OCI-M1 (cell line): ENCODE data around the gene MAP2K2.
"Not testable (repeated sequence)": the region's sequence is repeated elsewhere in the genome, so short reads cannot be mapped to it uniquely, and the experiment has no call there.

Source experiments
- DNase-seq: peaks from one replicate; lab custom pipeline; 2025; lab: John Stamatoyannopoulos, UW

Gene MAP2K2

DNA sequence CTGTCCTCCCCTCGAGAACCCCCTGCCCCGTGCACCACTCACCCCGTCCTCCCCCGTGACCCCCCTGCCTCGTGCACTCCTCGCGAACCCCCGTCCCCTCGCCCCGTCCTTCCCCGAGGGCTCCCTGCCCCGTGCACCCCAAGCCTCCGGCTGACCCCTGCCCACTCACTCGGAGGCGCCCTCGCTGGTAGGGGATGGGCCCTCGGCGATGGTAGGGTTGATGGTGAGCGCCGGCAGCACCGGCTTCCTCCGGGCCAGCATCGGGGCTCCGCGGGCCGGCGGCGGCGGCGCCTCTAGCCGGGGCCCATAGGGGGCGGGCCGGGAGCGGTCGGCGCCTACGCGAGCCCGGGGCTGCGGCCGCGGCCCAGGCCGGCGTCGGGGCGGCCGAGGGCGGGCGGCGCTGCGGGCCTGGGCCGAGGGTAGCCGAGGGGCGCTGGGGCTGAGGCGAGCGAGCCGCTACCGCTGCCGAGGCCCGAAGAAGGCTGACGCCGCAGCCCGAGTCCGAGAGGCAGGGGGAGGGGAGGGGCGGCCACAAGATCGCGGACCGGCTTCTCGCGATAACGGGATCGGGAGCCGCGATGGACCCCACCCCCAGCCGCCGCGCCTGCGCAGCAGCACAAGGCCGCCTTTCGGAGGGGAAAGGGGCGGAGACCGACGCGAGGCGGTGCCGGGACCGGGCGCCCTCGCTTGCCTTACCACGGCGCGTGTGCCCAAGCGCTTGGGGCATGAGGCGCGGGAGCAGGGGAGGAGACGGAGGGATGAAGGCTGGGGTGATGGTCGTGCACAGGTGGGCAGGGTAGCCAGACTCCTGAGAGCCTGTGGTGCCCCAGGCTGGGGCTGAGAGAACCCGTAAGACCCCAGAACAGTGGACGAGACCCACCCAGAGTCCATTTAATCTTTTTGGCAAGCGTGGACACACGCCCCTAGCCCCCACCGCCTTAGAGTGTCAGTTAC lies at the start of gene MAP2K2:
MAP2K2 (minus strand) TSS at position 508 of the 954 bp plus-strand sequence; CDS start at position 261, 247 bp downstream.
- DNase-seq = peak; percentile 91

- peak; percentile 43 for DNase-seq
These were observed 49.0 kb upstream of the MAP2K2 start for GRCh38 chr19:4172861-4173473.

GRCh38 chr19:4171676-4172075 lies 47.8 kb upstream of the MAP2K2 start:
- DNase-seq = no peak

DNA sequence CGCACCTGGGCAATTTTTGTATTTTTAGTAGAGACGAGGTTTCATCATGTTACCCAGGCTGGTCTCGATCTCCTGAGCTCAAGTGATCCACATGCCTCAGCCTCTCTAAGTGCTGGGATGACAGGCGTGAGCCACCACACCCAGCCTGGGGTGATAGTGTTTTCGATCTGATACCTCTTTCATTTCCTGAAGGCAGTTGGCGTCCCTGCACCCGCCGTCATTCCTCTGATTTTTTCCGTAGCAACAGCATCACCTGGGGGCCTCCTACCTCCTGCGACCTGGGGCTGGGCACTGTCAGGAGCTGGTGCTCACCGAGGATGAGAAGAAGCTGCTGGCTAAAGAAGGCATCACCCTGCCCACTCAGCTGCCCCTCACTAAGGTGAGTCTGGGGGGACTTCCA lies 40.3 kb upstream of the MAP2K2 start:
- DNase-seq = no peak

- DNase-seq = no peak
These were observed 37.6 kb upstream of the MAP2K2 start for GRCh38 chr19:4161415-4162077.

- not testable (repeated sequence) for DNase-seq
These were observed 34.0 kb upstream of the MAP2K2 start for GRCh38 chr19:4157971-4158370.

GRCh38 chr19:4157164-4157563 lies 33.2 kb upstream of the MAP2K2 start:
- DNase-seq = no peak

DNA sequence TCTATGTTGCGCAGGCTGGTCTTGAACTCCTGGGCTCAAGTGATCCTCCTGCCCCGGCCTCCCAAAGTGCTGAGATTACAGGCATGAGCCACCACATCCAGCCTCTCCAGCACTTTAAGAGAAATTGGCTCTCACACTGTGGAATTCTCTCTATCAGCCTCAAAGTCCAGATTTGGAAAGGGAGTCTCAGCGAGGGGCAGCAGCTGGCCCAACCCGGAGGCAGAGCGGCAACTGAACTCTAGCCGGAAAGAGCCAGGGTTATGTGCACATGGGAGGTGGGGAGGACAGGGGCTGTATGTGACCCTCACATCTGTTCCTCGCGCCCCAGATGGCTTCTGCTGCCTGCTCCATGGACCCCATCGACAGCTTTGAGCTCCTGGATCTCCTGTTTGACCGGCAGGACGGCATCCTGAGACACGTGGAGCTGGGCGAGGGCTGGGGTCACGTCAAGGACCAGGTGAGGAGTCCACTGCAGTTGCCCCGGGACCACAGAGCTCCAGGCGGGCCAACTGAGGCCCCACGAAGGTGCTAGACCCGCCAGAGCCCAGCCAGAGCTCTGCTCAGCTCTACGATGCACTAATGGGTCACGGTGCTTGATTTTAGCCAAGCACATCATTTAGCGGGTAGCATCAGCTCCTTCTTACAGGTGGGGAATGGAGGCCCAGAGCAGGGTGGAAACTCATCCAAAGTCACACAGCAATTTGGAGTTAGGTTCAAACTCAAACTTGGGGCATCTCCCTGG lies 30.8 kb upstream of the MAP2K2 start:
- DNase-seq = no peak

GRCh38 chr19:4152241-4152998 lies 28.5 kb upstream of the MAP2K2 start:
- DNase-seq = no peak

- no peak for DNase-seq
These were observed 27.7 kb upstream of the MAP2K2 start for GRCh38 chr19:4151623-4152022.

- no peak for DNase-seq
These were observed 25.8 kb upstream of the MAP2K2 start for GRCh38 chr19:4149518-4150288.

DNA sequence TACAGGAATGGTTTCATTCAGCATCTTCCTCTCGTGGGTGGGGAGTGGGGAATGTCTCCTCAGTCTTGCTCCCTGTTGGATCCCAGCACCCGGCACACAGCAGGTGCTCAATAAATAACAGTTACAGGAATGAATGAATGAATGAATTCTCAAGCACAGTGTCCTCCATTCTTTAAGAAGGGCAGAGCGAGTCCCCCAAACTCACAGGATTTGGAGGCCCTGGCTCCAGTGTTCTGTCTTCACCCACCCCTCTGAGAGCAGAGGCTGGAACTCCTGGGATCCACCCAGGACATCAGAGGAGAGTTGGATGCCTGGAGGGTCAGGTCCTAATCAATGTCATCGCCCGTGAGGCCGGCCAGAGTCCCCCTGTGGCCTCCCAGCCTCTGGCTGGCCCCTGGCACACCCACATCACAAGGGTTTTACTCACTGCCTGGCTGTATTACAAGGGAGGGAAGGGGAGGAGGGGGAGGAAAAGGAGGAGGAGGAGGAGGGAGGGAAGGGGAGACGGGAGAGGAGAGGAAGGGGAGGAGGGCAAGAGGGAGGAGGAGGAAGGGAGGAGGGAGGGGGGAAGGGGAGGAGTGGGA lies 20.8 kb upstream of the MAP2K2 start:
- DNase-seq = peak; percentile 70

DNA sequence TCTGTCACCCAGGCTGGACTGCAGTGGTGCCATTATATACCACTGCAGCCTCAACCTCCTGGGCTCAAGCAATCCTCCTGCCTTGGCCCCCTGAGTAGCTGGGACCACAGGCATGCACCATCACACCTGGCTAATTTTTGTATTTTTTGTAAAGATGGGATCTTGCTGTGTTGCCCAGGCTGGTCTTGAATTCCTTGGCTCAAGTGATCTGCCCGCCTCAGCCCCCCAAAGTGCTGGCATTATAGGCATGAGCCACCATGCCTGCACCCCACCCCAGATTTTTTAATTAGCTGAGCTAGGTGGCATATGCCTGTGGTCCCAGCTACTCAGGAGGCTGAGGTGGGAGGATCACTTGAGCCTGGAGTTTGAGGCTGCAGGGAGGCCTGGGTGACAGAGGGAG lies 19.0 kb upstream of the MAP2K2 start:
- not testable (repeated sequence) for DNase-seq

- peak; percentile 64 for DNase-seq
These were observed 16.4 kb upstream of the MAP2K2 start for GRCh38 chr19:4140237-4140711.

GRCh38 chr19:4139614-4140236 lies 15.8 kb upstream of the MAP2K2 start:
- peak; percentile 81 for DNase-seq

DNA sequence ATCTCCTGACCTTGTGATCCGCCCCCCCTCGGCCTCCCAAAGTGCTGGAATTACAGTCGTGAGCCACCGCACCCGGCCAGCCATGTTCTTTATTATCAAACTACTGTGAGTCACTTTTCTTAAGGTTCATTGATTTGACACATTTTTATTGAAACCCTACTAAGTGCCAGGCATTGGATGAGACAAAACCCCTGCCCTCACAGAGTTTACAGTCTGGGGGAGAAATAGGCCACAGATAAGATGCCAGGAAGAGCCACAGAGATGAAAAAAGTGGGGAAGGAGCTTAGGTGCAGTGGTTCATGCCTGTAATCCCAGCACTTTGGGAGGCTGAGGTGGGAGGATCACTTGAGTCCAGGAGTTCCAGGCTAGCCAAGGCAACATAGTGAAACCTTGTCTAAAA lies 14.5 kb upstream of the MAP2K2 start:
- no peak for DNase-seq

DNA sequence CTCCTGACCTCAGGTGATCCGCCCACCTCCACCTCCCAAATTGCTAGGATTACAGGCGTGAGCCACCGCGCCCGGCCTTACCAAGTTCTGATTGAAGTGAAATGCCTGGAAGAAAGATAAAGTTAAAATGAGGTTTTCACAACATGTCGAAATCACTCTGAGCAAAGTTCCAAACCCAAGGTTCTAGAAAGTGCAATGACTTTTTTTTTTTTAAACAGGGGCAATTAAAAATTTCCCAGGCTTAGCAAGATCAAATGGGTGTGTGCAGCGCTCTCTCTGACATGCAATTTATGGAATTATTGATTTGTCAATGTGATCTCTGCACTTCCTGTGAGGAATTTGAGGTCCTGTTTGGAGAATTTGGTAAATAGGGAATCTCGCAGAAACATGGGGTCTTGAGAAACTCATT lies 12.8 kb upstream of the MAP2K2 start:
- DNase-seq = no peak

DNA sequence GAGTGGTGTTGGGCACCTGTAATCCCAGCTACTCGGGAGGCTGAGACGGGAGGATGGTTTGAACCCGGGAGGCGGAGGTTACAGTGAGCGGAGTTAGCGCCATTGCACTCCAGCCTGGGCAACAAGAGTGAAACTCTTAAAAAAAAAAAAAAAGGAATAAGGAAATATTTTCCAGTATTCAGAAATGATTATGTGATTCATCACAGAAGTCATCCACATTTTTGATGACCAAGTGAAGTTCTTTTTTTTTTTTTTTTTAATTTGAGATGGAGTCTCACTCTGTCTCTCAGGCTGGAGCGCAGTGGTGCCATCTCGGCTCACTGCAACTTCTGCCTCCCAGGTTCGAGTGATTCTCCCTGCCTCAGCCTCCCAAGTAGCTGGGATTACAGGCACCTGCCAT lies 11.5 kb upstream of the MAP2K2 start:
- not testable (repeated sequence) for DNase-seq

DNA sequence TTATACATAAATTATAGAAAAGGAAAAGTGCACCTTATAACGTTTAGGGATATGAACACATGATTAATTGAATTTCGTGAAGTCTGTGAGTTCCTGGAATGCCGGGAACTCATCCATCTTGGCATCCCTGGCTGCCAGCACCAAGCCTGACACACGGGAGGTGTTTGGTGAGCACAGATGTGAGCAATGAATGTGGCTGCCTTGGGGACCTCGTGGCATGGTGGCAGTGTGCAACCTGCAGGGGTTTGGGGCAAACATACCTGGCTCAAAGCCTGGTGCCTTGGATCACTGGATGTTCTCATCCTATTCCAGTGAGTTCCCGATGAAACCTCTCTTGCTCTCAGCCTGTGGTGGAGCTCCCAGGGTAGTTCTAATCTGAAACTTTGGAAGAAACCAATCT lies 10.4 kb upstream of the MAP2K2 start:
- DNase-seq = no peak
